Breast epithelium (tissue), 3 donors: ENCODE measurements around the gene GAB2.

Source experiments
- CTCF ChIP-seq, 3 donors: fragments of 450-650 bp; IDR thresholded peaks; one replicate each; pipeline ENCODE4 v1.5.1; 2016 to 2017; ENCODE audit warnings: antibody characterized with exemption in 3 of 3, mild to moderate bottlenecking in 3 of 3, moderate library complexity in 3 of 3
- POLR2A ChIP-seq: fragments of 450-650 bp; IDR thresholded peaks from one replicate; pipeline ENCODE4 v1.6.1; 2016; ENCODE audit warnings: antibody characterized with exemption, mild to moderate bottlenecking, moderate library complexity

DNA sequence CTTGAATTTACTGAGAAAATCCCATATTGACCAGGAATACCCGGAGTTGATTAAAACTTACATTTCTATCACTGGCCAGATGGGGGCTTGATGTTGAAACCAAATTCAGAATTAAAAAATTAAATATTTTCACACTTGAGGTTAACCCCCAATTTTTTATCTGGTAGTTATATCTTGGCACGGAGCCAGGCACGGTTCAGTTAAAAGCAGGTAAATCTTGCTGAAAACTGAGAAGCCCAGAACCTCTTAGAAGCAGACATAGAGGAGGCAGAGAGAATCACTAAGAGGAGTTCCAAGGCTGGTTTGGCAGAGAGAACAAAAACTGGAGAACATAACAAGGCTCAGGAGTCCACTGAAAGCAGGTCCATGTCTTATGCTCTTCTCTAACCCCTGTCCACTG is 151.2 kb downstream of the GAB2 start:
- no peak for TF ChIP-seq POLR2A
- no peak for TF ChIP-seq CTCF (IDR thresholded peaks at IDR 0.05)
